Measurements from ENCODE around the gene SCYGR8. TPM values are rescaled to one million over a fixed set of nuclear protein-coding genes. Genes with fewer than 3 reads are reported as not detected.

SCYGR8 gene
- total and polyA plus RNA-seq, 2 donors (not counting 1 experiment from before 2014, with no cell fraction given), result not detected

DNA sequence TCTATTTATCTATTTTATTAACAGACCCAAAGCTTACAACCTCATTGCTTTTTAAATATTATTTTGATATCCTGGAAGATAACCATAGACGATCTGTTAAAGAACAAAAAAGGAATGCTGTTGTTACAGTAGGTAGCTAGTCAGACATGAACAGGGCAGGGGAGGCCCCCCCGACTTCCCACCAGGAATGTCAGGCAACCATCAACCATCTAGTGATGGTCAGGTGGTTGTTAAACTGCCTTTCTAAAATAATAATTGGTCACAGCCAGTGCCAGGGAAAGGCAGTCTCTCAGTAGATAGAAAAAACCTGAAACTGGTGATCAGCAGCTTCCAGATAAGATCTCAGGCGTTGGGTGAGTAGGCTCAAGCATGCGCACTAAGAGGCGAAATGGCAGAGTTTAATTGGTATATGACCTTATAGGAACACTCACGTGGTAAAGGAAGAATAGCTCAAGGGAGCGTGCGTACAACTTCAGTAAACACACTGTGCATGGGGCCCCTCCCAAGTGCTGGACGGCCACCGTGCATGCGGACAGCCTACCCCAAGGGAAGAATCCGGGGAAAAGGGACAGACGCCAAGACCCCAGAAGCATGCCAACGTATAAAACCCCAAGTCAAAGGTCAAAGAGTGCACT, 35.4 kb downstream of the SCYGR8 start:
- Mint-ChIP-seq H3K27ac (no peak overlapping the region), H3K4me3 (no peak overlapping the region), H3K27me3 (peaks cover 13% of the 10 kb centered on the region), H3K4me1 (peaks cover 11% of the 10 kb centered on the region), H3K9me3 (ENCODE audit: insufficient read depth) (no peaks in the 10 kb centered on the region)
- ChIA-PET CTCF (interaction anchor here (2.0 kb wide), 1 partner anchor 15 kb away, joined by 7 read pairs; no protein-coding TSS in a partner anchor), POLR2A (no interaction called here)
- Histone ChIP-seq H3K27me3 (replicated peaks in 1 of 4; ENCODE audit: control extremely low read depth in 1 of 4, control insufficient read depth in 3 of 4, insufficient read depth in 4 of 4, low read length in 3 of 4) (peaks cover 0 to 3% (median 0%) of the 10 kb centered on the region in 4 experiments), H3K9ac (ENCODE audit: low read length) (no peak overlapping the region), H3K9me3 (ENCODE audit: control extremely low read depth in 1 of 3, control insufficient read depth in 2 of 3, insufficient read depth in 1 of 3, low read length in 2 of 3) (no peaks in the 10 kb centered on the region), H3K4me3 (ENCODE audit: control extremely low read depth in 1 of 5, extremely low read depth in 1 of 5, insufficient read depth in 1 of 5, low read depth in 2 of 5, low read length in 4 of 5) (no peak overlapping the region), H3K4me1 (ENCODE audit: control insufficient read depth in 2 of 2, insufficient read depth in 2 of 2, low read length in 2 of 2) (peaks cover 4 to 16% of the 10 kb centered on the region in 2 donors), H3K27ac (ENCODE audit: low read length in 2 of 2) (no peak overlapping the region), H2AFZ (ENCODE audit: insufficient read depth, low read depth, low read length, poor library complexity, severe bottlenecking) (no peak overlapping the region), H3K36me3 (replicated peaks in 1 of 2; ENCODE audit: control extremely low read depth in 1 of 2, control insufficient read depth in 1 of 2, extremely low read depth in 1 of 2, insufficient read depth in 2 of 2, low read length in 1 of 2) (no peaks in the 10 kb centered on the region), H4K20me1 (ENCODE audit: control insufficient read depth, insufficient read depth, low read length, poor library complexity, severe bottlenecking) (no peaks in the 10 kb centered on the region), H3K79me2 (ENCODE audit: control insufficient read depth, insufficient read depth, low read length) (no peaks in the 10 kb centered on the region), H3K4me2 (replicated peaks; ENCODE audit: low read depth, low read length, poor library complexity, severe bottlenecking) (no peak overlapping the region)
- ATAC-seq (ENCODE audit: low read depth) (no peak), DNase-seq (no peak)
- intact Hi-C loops (cut with micrococcal nuclease), result no loop called here
- TF ChIP-seq CTCF (IDR thresholded peaks at IDR 0.05), result no peak
- no peak for TF ChIP-seq EZH2 (IDR thresholded peaks at IDR 0.05; ENCODE audit: borderline replicate concordance, insufficient read depth, low read depth, low read length, poor library complexity, severe bottlenecking)
- WGBS (ENCODE audit: insufficient coverage), result 93% methylated on average over 12 of the region's 14 CpGs

- Histone ChIP-seq H3K79me2 (ENCODE audit: control insufficient read depth, insufficient read depth, low read length) (no peaks in the 10 kb centered on the region), H4K20me1 (ENCODE audit: control insufficient read depth, insufficient read depth, low read length, poor library complexity, severe bottlenecking) (no peaks in the 10 kb centered on the region), H3K27ac (ENCODE audit: low read length in 2 of 2) (no peak overlapping the region), H3K4me2 (replicated peaks; ENCODE audit: low read depth, low read length, poor library complexity, severe bottlenecking) (no peak overlapping the region), H3K36me3 (replicated peaks in 1 of 2; ENCODE audit: control extremely low read depth in 1 of 2, control insufficient read depth in 1 of 2, extremely low read depth in 1 of 2, insufficient read depth in 2 of 2, low read length in 1 of 2) (no peaks in the 10 kb centered on the region), H3K27me3 (replicated peaks in 1 of 4; ENCODE audit: control extremely low read depth in 1 of 4, control insufficient read depth in 3 of 4, insufficient read depth in 4 of 4, low read length in 3 of 4) (peaks cover 0 to 5% (median 0%) of the 10 kb centered on the region in 4 experiments), H2AFZ (ENCODE audit: insufficient read depth, low read depth, low read length, poor library complexity, severe bottlenecking) (no peak overlapping the region), H3K4me3 (ENCODE audit: control extremely low read depth in 1 of 5, extremely low read depth in 1 of 5, insufficient read depth in 1 of 5, low read depth in 2 of 5, low read length in 4 of 5) (no peak overlapping the region), H3K4me1 (ENCODE audit: control insufficient read depth in 2 of 2, insufficient read depth in 2 of 2, low read length in 2 of 2) (peaks cover 4 to 16% of the 10 kb centered on the region in 2 donors), H3K9ac (ENCODE audit: low read length) (no peak overlapping the region), H3K9me3 (ENCODE audit: control extremely low read depth in 1 of 3, control insufficient read depth in 2 of 3, insufficient read depth in 1 of 3, low read length in 2 of 3) (no peaks in the 10 kb centered on the region)
- Mint-ChIP-seq H3K4me1 (peaks cover 11% of the 10 kb centered on the region), H3K27me3 (peaks cover 13% of the 10 kb centered on the region), H3K4me3 (no peak overlapping the region), H3K9me3 (ENCODE audit: insufficient read depth) (no peaks in the 10 kb centered on the region), H3K27ac (no peak overlapping the region)
- ChIA-PET CTCF (no interaction called here), POLR2A (no interaction called here)
- TF ChIP-seq EZH2 (IDR thresholded peaks at IDR 0.05; ENCODE audit: borderline replicate concordance, insufficient read depth, low read depth, low read length, poor library complexity, severe bottlenecking) (no peak), CTCF (IDR thresholded peaks at IDR 0.05) (no peak)
- intact Hi-C loops (cut with micrococcal nuclease), result no loop called here
- DNase-seq, result no peak
- no peak for ATAC-seq (ENCODE audit: low read depth)
- WGBS (ENCODE audit: insufficient coverage), result 89% methylated on average over 7 of the region's 8 CpGs
These were observed 36.1 kb downstream of the SCYGR8 start for GRCh38 chr2:227781841-227782240.

Measured in B cell (primary cell).